ENCODE measurements around the gene FGF11.

FGF11 gene

GRCh38 chr17:7421186-7421585 is 18.1 kb upstream of the FGF11 start:
- CTCF ChIA-PET: no interaction called here
- no peaks in the 10 kb centered on the region for H3K9me3 ChIP-seq (ENCODE audit: control insufficient read depth, insufficient read depth, low read depth, low read length)
- no peak for TF ChIP-seq PRDM4 (tag by site-specific recombination; IDR thresholded peaks at IDR 0.05)
- no peak for TF ChIP-seq ZNF2 (tag by site-specific recombination; IDR thresholded peaks at IDR 0.05)
- TF ChIP-seq BCL6B (tag by site-specific recombination; IDR thresholded peaks at IDR 0.05): no peak
- H3K36me3 ChIP-seq (ENCODE audit: control insufficient read depth in 2 of 2, insufficient read depth in 1 of 2, low read length in 2 of 2): peaks cover 0 to 24% of the 10 kb centered on the region in 2 experiments; a peak in 1 of 3 replicates
- no peak overlapping the region for H3K27ac ChIP-seq (ENCODE audit: extremely low read depth, low read depth, low read length)
- H3K4me1 ChIP-seq (ENCODE audit: control insufficient read depth, insufficient read depth, low read length): no peaks in the 10 kb centered on the region
- H3K4me3 ChIP-seq (ENCODE audit: low read depth, low read length): no peak overlapping the region
- POLR2A ChIA-PET: interaction anchor here (1.1 to 1.3 kb wide), 2 partner anchors 13 to 17 kb away, joined by 4 to 6 read pairs; partner anchors contain the start of genes TMEM102 and TMEM256

GRCh38 chr17:7423679-7424078 is 15.6 kb upstream of the FGF11 start:
- CTCF ChIA-PET: interaction anchor here (0.7 to 1.8 kb wide), 3 partner anchors 11 to 163 kb away, joined by 4 to 9 read pairs (median 6); no protein-coding TSS in a partner anchor
- POLR2A ChIA-PET: interaction anchor here (0.7 to 1.0 kb wide), 3 partner anchors 12 to 19 kb away, joined by 3 to 4 read pairs (median 4); partner anchors contain the start of gene TMEM256
- no peaks in the 10 kb centered on the region for H3K4me1 ChIP-seq (ENCODE audit: control insufficient read depth, insufficient read depth, low read length)
- no peak overlapping the region for H3K27ac ChIP-seq (ENCODE audit: extremely low read depth, low read depth, low read length)
- H3K4me3 ChIP-seq (ENCODE audit: low read depth, low read length): no peak overlapping the region
- H3K36me3 ChIP-seq (ENCODE audit: control insufficient read depth in 2 of 2, insufficient read depth in 1 of 2, low read length in 2 of 2): peaks cover 0 to 2% of the 10 kb centered on the region in 2 experiments; a peak in 1 of 3 replicates
- TF ChIP-seq ZBTB17 (tag by site-specific recombination; IDR thresholded peaks at IDR 0.05) (0 out of 2 replicates have a peak, but pooled peaks have one; percentile 12), ZNF350 (tag by site-specific recombination; IDR thresholded peaks at IDR 0.05) (no peak)
- no peaks in the 10 kb centered on the region for H3K9me3 ChIP-seq (ENCODE audit: control insufficient read depth, insufficient read depth, low read depth, low read length)

GRCh38 chr17:7425316-7425715 is 14.0 kb upstream of the FGF11 start, which contains the start of gene SPEM2:
TSS of gene SPEM2 (plus strand) at chr17:7425616. CDS start at chr17:7425689, 73 bp downstream.
- POLR2A ChIA-PET: interaction anchor here (2.1 kb wide), 1 partner anchor 21 kb away, joined by 9 read pairs; the partner anchor contains the start of gene TMEM256
- Histone ChIP-seq H3K9me3 (ENCODE audit: control insufficient read depth, insufficient read depth, low read depth, low read length) (no peaks in the 10 kb centered on the region), H3K27ac (ENCODE audit: extremely low read depth, low read depth, low read length) (no peak within 1 kb of the TSS), H3K4me3 (ENCODE audit: low read depth, low read length) (no peak within 1 kb of the TSS), H3K4me1 (ENCODE audit: control insufficient read depth, insufficient read depth, low read length) (no peaks in the 10 kb centered on the region), H3K36me3 (ENCODE audit: control insufficient read depth in 2 of 2, insufficient read depth in 1 of 2, low read length in 2 of 2) (no peaks in the 10 kb centered on the region)
- CTCF ChIA-PET: interaction anchor here (1.2 to 1.8 kb wide), 3 partner anchors 11 to 136 kb away, joined by 6 to 9 read pairs (median 7); no protein-coding TSS in a partner anchor
- TF ChIP-seq WT1 (tag by site-specific recombination; IDR thresholded peaks at IDR 0.05): no peak
- no peak for TF ChIP-seq ZNF544 (tag by site-specific recombination; IDR thresholded peaks at IDR 0.05)
- TF ChIP-seq ZNF785 (tag by site-specific recombination; IDR thresholded peaks at IDR 0.05): no peak
- no peak for TF ChIP-seq ZNF654 (tag by site-specific recombination; IDR thresholded peaks at IDR 0.05; ENCODE audit: low read depth)
- no peak for TF ChIP-seq BCL11A (tag by site-specific recombination; IDR thresholded peaks at IDR 0.05; ENCODE audit: low read depth)
- TF ChIP-seq ZIC2 (tag by site-specific recombination; IDR thresholded peaks at IDR 0.05): no peak
- no peak for TF ChIP-seq ZNF280D (tag by site-specific recombination; IDR thresholded peaks at IDR 0.05)
- TF ChIP-seq ZNF175 (tag by site-specific recombination; IDR thresholded peaks at IDR 0.05): no peak
- TF ChIP-seq ZNF792 (tag by site-specific recombination; IDR thresholded peaks at IDR 0.05): no peak
- no peak for TF ChIP-seq ZNF248 (tag by site-specific recombination; IDR thresholded peaks at IDR 0.05)
